Measurements from ENCODE around the gene ALPK3.
A peak's percentile ranks its signal among the peaks of the same experiment; 100 is the strongest.

ALPK3 gene

GRCh38 chr15:84807228-84807627, 9.9 kb upstream of the ALPK3 start:
- Histone ChIP-seq H3K9me3 (ENCODE audit: severe bottlenecking) (no peaks in the 10 kb centered on the region), H3K27ac (no peak overlapping the region), H3K36me3 (peaks cover 21% of the 10 kb centered on the region), H3K27me3 (ENCODE audit: insufficient read depth, low read depth, severe bottlenecking) (no peaks in the 10 kb centered on the region), H3K4me3 (ENCODE audit: low read depth, low read length) (no peak overlapping the region)
- DNase-seq = no peak
- TF ChIP-seq CTCF (IDR thresholded peaks at IDR 0.05; ENCODE audit: low read depth, low read length) = no peak

- peak; percentile 34 for DNase-seq
- Histone ChIP-seq H3K4me3 (ENCODE audit: low read depth, low read length) (no peak overlapping the region), H3K27ac (no peak overlapping the region), H3K9me3 (ENCODE audit: severe bottlenecking) (no peaks in the 10 kb centered on the region), H3K27me3 (ENCODE audit: insufficient read depth, low read depth, severe bottlenecking) (no peaks in the 10 kb centered on the region), H3K36me3 (peaks cover 5% of the 10 kb centered on the region)
- TF ChIP-seq CTCF (IDR thresholded peaks at IDR 0.05; ENCODE audit: low read depth, low read length) = no peak
These were observed 6.9 kb upstream of the ALPK3 start for GRCh38 chr15:84810073-84810840.

GRCh38 chr15:84811151-84811550, 6.0 kb upstream of the ALPK3 start:
- no peak overlapping the region for H3K27ac ChIP-seq
- no peaks in the 10 kb centered on the region for H3K36me3 ChIP-seq
- H3K4me3 ChIP-seq (ENCODE audit: low read depth, low read length) = no peak overlapping the region
- no peaks in the 10 kb centered on the region for H3K27me3 ChIP-seq (ENCODE audit: insufficient read depth, low read depth, severe bottlenecking)
- H3K9me3 ChIP-seq (ENCODE audit: severe bottlenecking) = no peaks in the 10 kb centered on the region
- no peak for TF ChIP-seq CTCF (IDR thresholded peaks at IDR 0.05; ENCODE audit: low read depth, low read length)
- no peak for DNase-seq

GRCh38 chr15:84811828-84812227, 5.3 kb upstream of the ALPK3 start:
- H3K27ac ChIP-seq = no peak overlapping the region
- TF ChIP-seq CTCF (IDR thresholded peaks at IDR 0.05; ENCODE audit: low read depth, low read length) = no peak
- no peaks in the 10 kb centered on the region for H3K36me3 ChIP-seq
- no peak for DNase-seq
- H3K4me3 ChIP-seq (ENCODE audit: low read depth, low read length) = no peak overlapping the region
- H3K9me3 ChIP-seq (ENCODE audit: severe bottlenecking) = no peaks in the 10 kb centered on the region
- no peaks in the 10 kb centered on the region for H3K27me3 ChIP-seq (ENCODE audit: insufficient read depth, low read depth, severe bottlenecking)

GRCh38 chr15:84812842-84813241, 4.3 kb upstream of the ALPK3 start:
- no peak for DNase-seq
- no peak overlapping the region for H3K4me3 ChIP-seq (ENCODE audit: low read depth, low read length)

More at GRCh38 chr15:84812842-84813241, 4.3 kb upstream of the ALPK3 start:
- H3K9me3 ChIP-seq (ENCODE audit: severe bottlenecking) = no peaks in the 10 kb centered on the region
- no peak for TF ChIP-seq CTCF (IDR thresholded peaks at IDR 0.05; ENCODE audit: low read depth, low read length)
- no peaks in the 10 kb centered on the region for H3K27me3 ChIP-seq (ENCODE audit: insufficient read depth, low read depth, severe bottlenecking)
- H3K36me3 ChIP-seq = no peaks in the 10 kb centered on the region
- no peak overlapping the region for H3K27ac ChIP-seq
